K562 treated with DMSO at 1 percent for 24 hours (cell line): ENCODE data around the gene TEN1. TPM values are rescaled to one million over a fixed set of nuclear protein-coding genes. Genes with fewer than 3 reads are reported as not detected.

Experiments
- total RNA-seq: library from RNA; unstranded; fragments of 300-600 nt; gene quantifications from 2 replicates; pipeline ENCODE4 v1.2.3, GENCODE V29; 2022; ENCODE audit warnings: low read depth; ENCODE audit not compliant: insufficient read depth

TEN1 gene, protein sequence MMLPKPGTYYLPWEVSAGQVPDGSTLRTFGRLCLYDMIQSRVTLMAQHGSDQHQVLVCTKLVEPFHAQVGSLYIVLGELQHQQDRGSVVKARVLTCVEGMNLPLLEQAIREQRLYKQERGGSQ
- total RNA-seq: 23.8 and 28.6 TPM in 2 replicates

DNA sequence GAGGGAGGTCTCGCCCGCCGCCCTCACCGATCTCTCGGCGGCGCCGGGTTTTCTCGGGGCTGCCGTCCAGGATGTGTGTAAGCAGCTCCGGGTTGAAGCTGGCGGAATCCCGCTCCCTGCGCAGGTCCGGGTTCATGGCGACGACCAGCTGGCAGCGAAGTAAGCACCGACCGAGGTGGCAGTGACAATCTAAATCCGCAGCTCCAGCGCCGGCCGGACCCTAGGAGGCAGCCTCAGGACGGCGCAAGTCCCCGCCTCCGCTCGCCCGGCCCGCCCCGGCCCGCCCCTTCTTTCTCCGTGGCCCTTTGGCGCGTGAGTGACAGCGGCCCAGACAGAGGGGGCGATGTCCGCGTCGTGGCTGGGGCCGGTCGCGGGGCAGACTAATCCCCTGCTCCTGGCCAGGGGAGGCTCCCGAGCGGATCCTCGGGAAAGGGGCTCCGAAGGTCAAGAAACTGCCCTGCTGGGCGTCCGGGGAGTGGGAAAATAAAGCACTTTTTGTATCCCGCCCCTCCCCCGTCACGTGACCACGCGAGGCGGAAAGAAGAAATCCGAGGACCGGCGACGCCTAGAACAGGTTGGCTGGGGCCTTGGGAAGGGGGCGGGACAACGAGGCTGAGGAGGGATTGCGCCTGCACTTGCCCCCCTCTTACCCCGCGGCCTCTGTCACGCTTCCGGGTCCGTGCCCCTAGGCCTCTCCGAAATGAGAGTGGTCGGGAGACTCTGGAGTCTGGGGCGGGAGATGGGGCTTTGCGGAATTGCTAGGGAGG, at the start of gene TEN1, which contains the start of gene ACOX1:
TSS of gene TEN1 (plus strand) at position 303 of the 767 bp plus-strand sequence. CDS start 6,953 bp downstream, outside the sequence.
TSS of gene ACOX1 (minus strand) at position 229 of the 767 bp plus-strand sequence. CDS start at position 136, 93 bp downstream.

DNA sequence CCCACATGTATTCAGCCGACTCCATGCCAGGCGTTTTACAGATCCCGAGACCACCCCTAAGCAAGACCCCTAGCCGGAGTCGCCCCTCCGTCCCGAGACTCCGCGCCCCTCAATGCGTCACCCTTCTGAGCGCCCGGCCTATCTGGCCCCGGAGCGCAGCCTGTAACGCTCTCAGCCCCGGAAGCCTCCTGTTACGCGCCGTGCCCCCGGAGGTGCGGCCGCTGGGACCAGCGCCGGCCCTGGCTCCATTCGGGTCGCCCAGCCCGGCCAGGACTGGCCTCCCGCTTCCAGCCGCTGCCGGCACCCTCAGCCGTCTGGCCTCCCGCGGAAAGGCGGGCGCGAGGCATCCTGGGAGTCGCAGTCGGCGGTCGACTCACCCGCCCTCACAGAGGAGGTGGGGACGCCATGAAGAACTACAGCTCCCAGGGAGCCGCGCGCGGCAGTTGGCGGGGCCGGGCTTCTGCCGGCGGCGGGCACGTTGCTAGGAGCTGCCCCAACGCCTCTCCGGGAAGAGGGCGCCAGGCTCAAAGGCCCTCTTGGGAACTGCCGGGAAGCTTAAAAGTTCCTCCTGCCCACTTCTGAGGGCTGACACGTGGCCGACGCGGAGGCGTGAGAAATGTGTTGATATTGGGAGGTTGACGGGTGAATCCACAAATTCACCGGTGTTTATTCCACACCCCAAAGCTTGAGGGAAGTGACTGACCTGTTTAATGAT, 38.2 kb upstream of the TEN1 start, which contains the start of gene FBF1:
TSS of gene FBF1 (minus strand) at position 316 of the 715 bp plus-strand sequence. CDS start 2,893 bp downstream, outside the sequence.

DNA sequence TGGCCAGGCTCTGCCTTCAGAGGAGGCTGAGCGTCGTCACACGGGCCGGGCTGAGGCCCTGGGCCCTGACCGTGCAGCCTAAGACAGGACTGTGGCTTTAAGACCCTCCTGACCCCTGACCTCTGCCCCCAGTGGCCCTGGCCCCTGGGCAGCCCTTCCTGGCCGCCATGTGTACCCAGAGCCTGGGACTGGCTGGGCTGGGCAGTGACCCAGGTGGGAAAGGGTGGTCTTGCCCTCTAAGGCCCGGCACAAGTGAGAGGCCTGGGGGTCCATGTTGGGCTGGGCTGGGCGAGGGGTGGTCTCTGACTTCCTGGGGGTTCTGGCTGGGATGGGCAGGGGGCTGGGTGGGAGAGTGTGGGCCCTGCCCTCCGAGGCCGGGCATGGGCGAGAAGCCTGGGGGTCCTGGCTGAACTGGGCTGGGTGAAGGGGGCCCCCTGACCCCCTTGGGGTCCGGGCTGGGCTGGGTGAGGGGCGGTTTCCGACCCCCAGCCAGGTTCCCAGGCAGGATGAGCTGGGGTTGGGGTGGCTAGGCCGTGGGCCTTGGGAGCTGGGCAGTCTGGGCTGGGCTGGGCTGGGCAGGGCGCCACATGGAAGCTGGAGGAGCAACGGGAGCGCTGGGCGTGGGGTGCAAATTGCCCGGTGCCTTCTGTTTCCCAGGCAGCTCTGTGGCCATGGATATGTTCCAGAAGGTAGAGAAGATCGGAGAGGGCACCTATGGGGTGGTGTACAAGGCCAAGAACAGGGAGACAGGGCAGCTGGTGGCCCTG, 21.9 kb downstream of the TEN1 start, which contains the start of gene CDK3:
TSS of gene CDK3 (plus strand) at position 101 of the 767 bp plus-strand sequence. CDS start at position 672, 571 bp downstream.

DNA sequence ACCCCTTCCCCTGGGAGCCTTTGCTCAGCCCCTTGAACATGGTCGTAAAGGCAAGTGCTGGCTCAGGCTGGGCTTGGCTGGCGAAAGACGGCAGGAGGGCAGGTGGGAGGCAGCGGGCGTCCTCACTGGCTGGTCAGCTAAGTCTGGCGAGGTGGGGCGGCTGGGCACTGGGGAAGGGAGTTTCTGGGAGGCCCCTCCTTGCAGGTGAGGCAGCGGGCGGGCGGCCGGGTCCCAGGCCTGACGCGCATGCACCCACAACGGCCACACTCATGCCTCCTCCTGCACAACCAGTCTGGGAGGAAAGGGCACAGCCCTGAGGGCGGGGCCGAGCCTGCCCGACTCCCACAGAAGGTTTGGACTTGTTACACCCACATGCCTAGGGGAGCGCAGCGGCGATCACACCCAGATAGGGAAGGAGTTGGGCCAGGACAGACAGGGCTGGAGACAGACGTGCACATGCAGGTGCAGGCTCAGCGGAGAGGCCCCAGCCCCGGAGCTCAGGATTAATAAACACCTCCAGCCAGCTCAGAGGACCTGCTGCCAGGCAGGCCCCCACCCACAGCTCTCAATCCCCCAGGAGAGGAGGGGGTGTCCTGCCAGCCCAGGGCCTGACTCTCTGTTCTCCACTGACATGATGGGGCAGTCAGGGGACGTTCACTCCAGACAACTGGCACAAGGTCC, 48.3 kb downstream of the TEN1 start, which contains the start of gene EVPL:
TSS of gene EVPL (minus strand) at position 148 of the 681 bp plus-strand sequence. CDS start at position 40, 108 bp downstream.

Other genes starting within 250 kb of the TEN1 start
- gene GALK1, start 214.0 kb upstream of the TEN1 start, total RNA-seq: 95.1 and 125 TPM in 2 replicates
- 36.8 and 38.4 TPM in 2 replicates for gene UNK, start 194.4 kb upstream of the TEN1 start, total RNA-seq
- 102 and 135 TPM in 2 replicates for gene UNC13D, start 134.8 kb upstream of the TEN1 start, total RNA-seq
- 185 and 188 TPM in 2 replicates for gene WBP2, start 123.9 kb upstream of the TEN1 start, total RNA-seq
- gene TRIM47, start 100.7 kb upstream of the TEN1 start, total RNA-seq: 3.8 and 5.8 TPM in 2 replicates
- gene TRIM65, start 82.3 kb upstream of the TEN1 start, total RNA-seq: 30.0 and 33.3 TPM in 2 replicates
- 102 and 111 TPM in 2 replicates for gene MRPL38, start 74.4 kb upstream of the TEN1 start, total RNA-seq
- gene FBF1, start 38.2 kb upstream of the TEN1 start, total RNA-seq: 8.7 and 10.4 TPM in 2 replicates
- 16.6 and 24.2 TPM in 2 replicates for gene ACOX1, start 74 bp upstream of the TEN1 start, total RNA-seq
- gene CDK3, start 21.6 kb downstream of the TEN1 start, total RNA-seq: 5.1 and 10.7 TPM in 2 replicates
- not detected in 2 replicates for gene EVPL, start 48.1 kb downstream of the TEN1 start, total RNA-seq
- 83.2 and 83.8 TPM in 2 replicates for gene SRP68, start 93.3 kb downstream of the TEN1 start, total RNA-seq
- gene GALR2, start 95.5 kb downstream of the TEN1 start, total RNA-seq: not detected in 2 replicates
- gene ZACN, start 99.9 kb downstream of the TEN1 start, total RNA-seq: 6.7 and 7.0 TPM in 2 replicates
- gene EXOC7, start 124.5 kb downstream of the TEN1 start, total RNA-seq: 49.1 and 49.6 TPM in 2 replicates
- 0.46 TPM in 1 of 2 replicates, not detected in the other for gene FOXJ1, start 162.0 kb downstream of the TEN1 start, total RNA-seq